GM18951 (cell line): ENCODE measurements around the gene GDF11.

Experiments
- POLR2A ChIP-seq: IDR thresholded peaks from 4 replicates; pipeline ENCODE4 v1.6.1; 2011; ENCODE audit warnings: mild to moderate bottlenecking; ENCODE audit not compliant: insufficient read length, insufficient read depth; ENCODE audit errors: extremely low read depth
- in situ Hi-C: fragments of 300-500 bp; cut with MboI; formaldehyde crosslinking; loops from one replicate; pipeline ENCODE4 v1.12.0; 2022; ENCODE audit warnings: low sequenced_read_pairs, mixed read lengths, inconsistent platforms; ENCODE audit not compliant: unreplicated experiment

GDF11 gene

GRCh38 chr12:55788546-55788945 lies 45.6 kb downstream of the GDF11 start:
- in situ Hi-C loops, result no loop called here

DNA sequence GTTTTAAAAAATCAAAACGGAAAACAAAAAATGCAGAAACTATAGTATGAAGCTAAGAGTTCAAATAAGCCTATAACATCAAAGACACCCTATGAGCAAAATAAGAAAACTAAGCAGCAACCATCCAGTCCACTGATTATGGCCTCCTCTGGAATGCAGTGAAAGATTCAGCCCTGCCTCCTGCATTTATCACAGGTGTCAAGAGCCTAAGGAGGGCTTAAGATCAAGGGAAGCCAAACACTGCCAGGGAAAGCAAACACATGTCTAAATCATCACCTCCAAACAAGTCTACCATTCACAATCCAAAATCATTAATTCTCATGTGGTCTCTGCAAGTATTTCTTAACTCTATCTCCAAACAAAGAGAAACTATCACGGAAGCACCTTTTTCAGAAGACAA lies 46.2 kb downstream of the GDF11 start:
- in situ Hi-C loops, result no loop called here
- TF ChIP-seq POLR2A, result no peak

More at GRCh38 chr12:55788546-55788945, 45.6 kb downstream of the GDF11 start:
- TF ChIP-seq POLR2A, result no peak

DNA sequence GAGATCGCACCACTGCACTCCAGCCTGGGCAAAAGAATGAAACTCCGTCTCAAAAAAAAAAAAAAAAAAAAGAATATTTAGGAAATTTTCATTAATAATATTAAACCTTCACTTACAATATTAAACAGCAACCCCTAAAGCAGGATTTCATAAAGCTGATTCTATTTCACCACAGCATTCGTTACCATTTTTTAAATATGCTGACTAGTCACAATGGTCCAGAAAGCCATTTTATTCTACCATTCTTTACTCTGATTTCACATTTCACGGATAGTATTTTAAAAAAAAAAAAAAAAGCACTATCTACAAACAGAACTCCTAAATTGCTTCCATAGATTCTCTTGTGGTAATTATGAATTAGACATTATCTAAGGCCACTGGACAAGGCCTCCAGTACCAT lies 47.0 kb downstream of the GDF11 start:
- in situ Hi-C loops, result no loop called here
- no peak for TF ChIP-seq POLR2A

- no peak for TF ChIP-seq POLR2A
- in situ Hi-C loops, result no loop called here
These were observed 53.0 kb downstream of the GDF11 start for GRCh38 chr12:55795950-55796349.

DNA sequence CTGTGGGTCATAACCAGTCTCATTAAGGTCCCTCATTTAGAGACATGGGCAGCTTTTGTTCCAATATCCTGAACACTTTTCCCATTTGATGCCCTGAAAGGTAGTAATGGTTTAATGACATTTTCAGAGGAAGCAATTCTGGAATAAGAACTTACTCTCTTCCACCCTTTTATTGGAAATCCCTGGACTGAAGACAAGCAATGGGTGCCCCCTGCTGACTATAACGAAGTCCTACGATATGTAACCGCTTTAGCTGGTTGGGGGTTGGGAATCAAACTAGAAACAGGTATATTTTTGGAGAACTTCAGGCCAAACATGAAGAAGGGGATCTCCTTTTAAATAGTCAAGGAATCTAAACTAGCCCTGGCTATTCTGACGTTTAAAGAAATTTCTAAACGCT lies 54.1 kb downstream of the GDF11 start:
- TF ChIP-seq POLR2A, result no peak
- in situ Hi-C loops, result no loop called here

DNA sequence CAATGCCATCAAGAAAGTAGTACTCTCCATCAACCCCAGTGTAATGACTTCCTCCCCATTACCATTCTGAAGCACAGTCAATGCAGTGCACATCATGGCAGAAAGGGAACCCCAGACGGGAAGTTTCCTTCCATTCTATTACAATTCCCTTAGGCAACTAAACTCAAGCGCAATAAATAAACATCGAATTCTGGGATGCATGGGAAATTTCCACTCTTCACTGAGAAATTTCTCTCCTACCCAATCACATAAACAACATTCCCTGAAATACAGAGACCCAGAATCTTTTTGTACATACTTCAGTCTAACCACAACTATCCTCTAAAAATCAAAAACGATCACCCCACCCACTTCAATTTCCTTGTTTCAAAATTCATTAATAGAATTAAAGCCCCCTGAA lies 54.6 kb downstream of the GDF11 start:
- in situ Hi-C loops, result no loop called here

More for the DNA sequence above, 54.6 kb downstream of the GDF11 start:
- no peak for TF ChIP-seq POLR2A
